Endodermal cell (in vitro differentiated cells): ENCODE measurements around the gene TRDN. TPM values are rescaled to one million over a fixed set of nuclear protein-coding genes. Genes with fewer than 3 reads are reported as not detected.

ENCODE experiments used
- DNase-seq: peaks from one replicate; pipeline ENCODE4 v3.0.0-alpha.2; 2017
- H3K27ac ChIP-seq: 2 replicates; pipeline ENCODE4 v1.5.1; 2013; ENCODE audit warnings: mild to moderate bottlenecking, low read depth, low read length, moderate library complexity
- H3K27me3 ChIP-seq: 2 replicates; pipeline ENCODE4 v1.6.1; 2013; ENCODE audit warnings: mild to moderate bottlenecking, low read length, moderate library complexity; ENCODE audit not compliant: insufficient read depth, control insufficient read depth, poor library complexity, severe bottlenecking
- H3K36me3 ChIP-seq: 2 replicates; pipeline ENCODE4 v1.7.0; 2013; ENCODE audit warnings: mild to moderate bottlenecking, low read length, moderate library complexity; ENCODE audit not compliant: control insufficient read depth, insufficient read depth
- H3K4me1 ChIP-seq: one replicate; pipeline ENCODE4 v1.7.0; 2013; ENCODE audit warnings: low read length; ENCODE audit not compliant: control insufficient read depth, insufficient read depth
- H3K4me3 ChIP-seq: 2 replicates; pipeline ENCODE4 v1.5.1; 2013; ENCODE audit warnings: mild to moderate bottlenecking, low read length, moderate library complexity
- H3K9ac ChIP-seq: 2 replicates; pipeline ENCODE4 v1.6.1; 2013; ENCODE audit warnings: mild to moderate bottlenecking, low read length, moderate library complexity; ENCODE audit not compliant: poor library complexity, severe bottlenecking; ENCODE audit errors: extremely low read depth
- H3K9me3 ChIP-seq: 2 replicates; pipeline ENCODE4 v1.6.1; 2013; ENCODE audit warnings: mild to moderate bottlenecking, low read length, moderate library complexity; ENCODE audit not compliant: control insufficient read depth
- H3K27ac Mint-ChIP-seq: 2 replicates; pipeline ENCODE4 v1.8.0; 2020; ENCODE audit warnings: mixed read lengths
- H3K27me3 Mint-ChIP-seq: 2 replicates; pipeline ENCODE4 v1.8.0; 2021; ENCODE audit warnings: mild to moderate bottlenecking, mixed read lengths; ENCODE audit not compliant: insufficient read depth
- H3K36me3 Mint-ChIP-seq: 2 replicates; pipeline ENCODE4 v1.8.0; 2020; ENCODE audit warnings: low read depth, mixed read lengths
- H3K4me1 Mint-ChIP-seq: 2 replicates; pipeline ENCODE4 v1.8.0; 2020; ENCODE audit warnings: mixed read lengths
- H3K4me3 Mint-ChIP-seq: 2 replicates; pipeline ENCODE4 v1.8.0; 2020; ENCODE audit warnings: mild to moderate bottlenecking, moderate library complexity, mixed read lengths
- H3K9me3 Mint-ChIP-seq: 2 replicates; pipeline ENCODE4 v1.8.0; 2020; ENCODE audit warnings: mild to moderate bottlenecking, mixed read lengths
- WGBS, 2 experiments: methylation state at CpG; one replicate each; pipeline versions ENCODE4 v1.1.5 to v1.1.7; 2013; ENCODE audit warnings: missing lambda C conversion rate in 2 of 2, mixed read lengths in 1 of 2; ENCODE audit not compliant: insufficient coverage in 1 of 2, insufficient read length in 1 of 2; 5-methylcytosine and 5-hydroxymethylcytosine counted together
- total RNA-seq, 2 donors: library from RNA; stranded (reverse); fragmentation: NEBNext Ultra II Directional in 1 of 2; extraction: Animal tissue kit (Norgen Biotek cat#: 25700) in 1 of 2; gene quantifications; 2 replicates in 1 of 2; 3 replicates in 1 of 2; pipeline ENCODE4 v1.2.1, GENCODE V29; 2021
- TF ChIP-seq, protein P1 (sequence below): fragments of 200-600 bp; sonication (generic); conservative IDR thresholded peaks from 2 replicates; pipeline ENCODE4 v1.5.0; 2021; ENCODE audit warnings: antibody characterized with exemption, mild to moderate bottlenecking

The TRDN gene
- total RNA-seq, 2 donors from 2014 or later, result 74.4 to 136 TPM

DNA sequence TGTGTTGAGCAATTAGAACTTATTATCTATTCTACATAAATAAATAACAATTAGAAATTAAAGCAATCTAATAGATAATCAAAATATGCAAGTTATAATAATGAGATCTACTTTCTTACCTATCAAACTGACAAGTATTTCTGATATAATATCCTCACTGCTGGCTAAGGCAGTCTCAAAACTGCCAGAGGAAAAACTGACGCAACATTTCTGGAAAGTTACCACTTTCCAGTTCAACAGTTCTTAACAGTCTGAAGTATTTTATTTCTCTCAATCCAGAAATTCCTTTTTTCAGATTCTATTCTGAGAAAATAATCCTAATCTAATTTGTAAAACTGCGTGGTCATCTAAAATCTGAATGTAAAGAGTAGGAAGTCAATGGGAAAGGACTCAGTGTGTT lies 121.0 kb downstream of the TRDN start:
- no peaks in the 10 kb centered on the region for H3K27me3 ChIP-seq
- H3K27ac ChIP-seq, result no peak overlapping the region
- no peaks in the 10 kb centered on the region for H3K9me3 ChIP-seq
- Mint-ChIP-seq H3K9me3 (no peaks in the 10 kb centered on the region), H3K4me1 (peaks cover 16% of the 10 kb centered on the region), H3K36me3 (peaks cover 31% of the 10 kb centered on the region), H3K4me3 (no peak overlapping the region), H3K27ac (no peak overlapping the region), H3K27me3 (no peaks in the 10 kb centered on the region)
- 84 to 100% methylated on average over 1 of the region's 2 CpGs for WGBS, 2 experiments
- H3K4me3 ChIP-seq, result no peak overlapping the region
- no peaks in the 10 kb centered on the region for H3K4me1 ChIP-seq
- no peak for DNase-seq
- TF ChIP-seq, protein P1, sequence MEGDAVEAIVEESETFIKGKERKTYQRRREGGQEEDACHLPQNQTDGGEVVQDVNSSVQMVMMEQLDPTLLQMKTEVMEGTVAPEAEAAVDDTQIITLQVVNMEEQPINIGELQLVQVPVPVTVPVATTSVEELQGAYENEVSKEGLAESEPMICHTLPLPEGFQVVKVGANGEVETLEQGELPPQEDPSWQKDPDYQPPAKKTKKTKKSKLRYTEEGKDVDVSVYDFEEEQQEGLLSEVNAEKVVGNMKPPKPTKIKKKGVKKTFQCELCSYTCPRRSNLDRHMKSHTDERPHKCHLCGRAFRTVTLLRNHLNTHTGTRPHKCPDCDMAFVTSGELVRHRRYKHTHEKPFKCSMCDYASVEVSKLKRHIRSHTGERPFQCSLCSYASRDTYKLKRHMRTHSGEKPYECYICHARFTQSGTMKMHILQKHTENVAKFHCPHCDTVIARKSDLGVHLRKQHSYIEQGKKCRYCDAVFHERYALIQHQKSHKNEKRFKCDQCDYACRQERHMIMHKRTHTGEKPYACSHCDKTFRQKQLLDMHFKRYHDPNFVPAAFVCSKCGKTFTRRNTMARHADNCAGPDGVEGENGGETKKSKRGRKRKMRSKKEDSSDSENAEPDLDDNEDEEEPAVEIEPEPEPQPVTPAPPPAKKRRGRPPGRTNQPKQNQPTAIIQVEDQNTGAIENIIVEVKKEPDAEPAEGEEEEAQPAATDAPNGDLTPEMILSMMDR, result no peak
- H3K9ac ChIP-seq, result no peak overlapping the region
- H3K36me3 ChIP-seq, result peaks cover 36% of the 10 kb centered on the region

DNA sequence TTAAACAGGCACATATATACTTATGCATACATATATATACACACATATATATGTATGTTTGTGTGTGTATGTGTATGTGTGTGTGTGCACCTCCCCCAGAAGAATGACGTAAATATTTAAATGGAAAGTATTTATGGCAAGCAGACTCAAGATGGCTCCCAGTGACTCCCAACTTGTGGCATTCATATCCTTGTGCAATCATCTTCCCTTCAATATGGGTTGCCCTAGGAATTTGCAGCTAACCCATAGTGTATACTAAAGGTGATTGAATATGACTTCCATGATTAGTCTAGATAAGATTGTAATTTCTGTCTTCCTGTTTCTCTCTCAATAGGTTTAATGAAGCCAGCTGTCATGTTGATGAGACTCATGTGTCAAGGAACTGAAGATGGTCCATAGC lies 127.6 kb downstream of the TRDN start:
- TF ChIP-seq, protein P1, result no peak
- Histone ChIP-seq H3K9me3 (no peaks in the 10 kb centered on the region), H3K4me1 (no peaks in the 10 kb centered on the region), H3K36me3 (peaks cover 33% of the 10 kb centered on the region), H3K27ac (no peak overlapping the region), H3K9ac (no peak overlapping the region), H3K27me3 (no peaks in the 10 kb centered on the region), H3K4me3 (no peak overlapping the region)
- Mint-ChIP-seq H3K27me3 (no peaks in the 10 kb centered on the region), H3K9me3 (no peaks in the 10 kb centered on the region), H3K4me3 (no peak overlapping the region), H3K4me1 (peaks cover 2% of the 10 kb centered on the region), H3K27ac (no peak overlapping the region), H3K36me3 (peaks cover 24% of the 10 kb centered on the region)
- 0% methylated on average over 1 of the region's 1 CpG; no CpG with 5 or more reads in 1 of the 2 experiments for WGBS, 2 experiments
- no peak for DNase-seq

DNA sequence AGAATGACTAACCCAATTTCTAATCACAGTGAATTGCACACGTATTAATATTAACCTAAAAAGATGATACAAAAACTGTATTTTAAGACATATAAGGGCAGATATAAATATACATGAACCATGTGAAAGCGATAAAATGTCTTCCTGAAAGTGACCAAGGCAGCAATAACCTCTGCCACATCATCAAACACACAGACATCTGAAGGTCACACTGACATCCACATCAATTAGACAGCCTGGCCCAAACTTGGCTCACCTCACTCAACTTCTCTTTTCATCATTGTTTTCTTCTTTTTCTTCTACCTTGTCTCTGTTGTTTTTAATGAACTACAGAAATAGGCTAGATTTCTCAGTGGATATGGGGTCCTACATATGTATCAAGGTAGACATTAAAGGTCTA lies 128.5 kb downstream of the TRDN start:
- no peak for DNase-seq
- WGBS, 2 experiments, result 0% methylated on average over 1 of the region's 2 CpGs; no CpG with 5 or more reads in 1 of the 2 experiments
- no peaks in the 10 kb centered on the region for H3K9me3 ChIP-seq
- TF ChIP-seq, protein P1, result no peak
- Mint-ChIP-seq H3K36me3 (peaks cover 22% of the 10 kb centered on the region), H3K27ac (no peak overlapping the region), H3K4me3 (no peak overlapping the region), H3K4me1 (peaks cover 2% of the 10 kb centered on the region), H3K9me3 (no peaks in the 10 kb centered on the region), H3K27me3 (no peaks in the 10 kb centered on the region)
- peaks cover 36% of the 10 kb centered on the region for H3K36me3 ChIP-seq
- H3K4me1 ChIP-seq, result no peaks in the 10 kb centered on the region
- H3K27me3 ChIP-seq, result no peaks in the 10 kb centered on the region
- no peak overlapping the region for H3K9ac ChIP-seq
- no peak overlapping the region for H3K4me3 ChIP-seq
- no peak overlapping the region for H3K27ac ChIP-seq
